Neural progenitor cell (in vitro differentiated cells): ENCODE measurements around the gene UBE2S. TPM values are rescaled to one million over a fixed set of nuclear protein-coding genes. Genes with fewer than 3 reads are reported as not detected.
A peak's percentile ranks its signal among the peaks of the same experiment; 100 is the strongest.
"Not testable (repeated sequence)": the region's sequence is repeated elsewhere in the genome, so short reads cannot be mapped to it uniquely, and the experiment has no call there.

Source experiments
- DNase-seq: peaks from one replicate; pipeline ENCODE4 v3.0.0-alpha.2; 2016; ENCODE audit warnings: low spot score
- H2AFZ ChIP-seq: fragments of 200-600 bp; sonication (generic); replicated peaks from 2 replicates; pipeline ENCODE4 v1.6.1; 2016; ENCODE audit warnings: antibody characterized with exemption
- H3F3A ChIP-seq: fragments of 200-600 bp; sonication (generic); 2 replicates; pipeline ENCODE4 v1.6.1; 2016; ENCODE audit warnings: antibody characterized with exemption, low read depth
- H3K27ac ChIP-seq: fragments of 200-600 bp; sonication (generic); 2 replicates; pipeline ENCODE4 v1.5.1; 2016; ENCODE audit warnings: mild to moderate bottlenecking
- H3K27me3 ChIP-seq: fragments of 200-600 bp; sonication (generic); 2 replicates; pipeline ENCODE4 v1.6.1; 2016; ENCODE audit warnings: mild to moderate bottlenecking, moderate library complexity
- H3K36me3 ChIP-seq: fragments of 200-600 bp; sonication (generic); 2 replicates; pipeline ENCODE4 v1.5.1; 2016
- H3K4me1 ChIP-seq: fragments of 200-600 bp; sonication (generic); 2 replicates; pipeline ENCODE4 v1.6.1; 2016; ENCODE audit warnings: mixed run types
- H3K4me2 ChIP-seq: fragments of 200-600 bp; sonication (generic); 2 replicates; pipeline ENCODE4 v1.6.1; 2016
- H3K4me3 ChIP-seq: fragments of 200-600 bp; sonication (generic); 2 replicates; pipeline ENCODE4 v1.5.1; 2016
- H3K79me2 ChIP-seq: fragments of 200-600 bp; sonication (generic); 2 replicates; pipeline ENCODE4 v1.6.1; 2016; ENCODE audit warnings: low read depth
- H3K9ac ChIP-seq: fragments of 200-600 bp; sonication (generic); 2 replicates; pipeline ENCODE4 v1.6.1; 2016
- H3K9me3 ChIP-seq: fragments of 200-600 bp; sonication (generic); 2 replicates; pipeline ENCODE4 v1.5.1; 2016; ENCODE audit warnings: low read depth
- H4K20me1 ChIP-seq: fragments of 200-600 bp; sonication (generic); 2 replicates; pipeline ENCODE4 v1.6.1; 2016; ENCODE audit warnings: low read depth
- H3K27ac Mint-ChIP-seq: 3 replicates; pipeline ENCODE4 v1.8.0; 2021; ENCODE audit warnings: mixed read lengths
- H3K27me3 Mint-ChIP-seq: 2 replicates; pipeline ENCODE4 v1.8.0; 2022; ENCODE audit warnings: low read depth, mild to moderate bottlenecking, inconsistent platforms, moderate library complexity, mixed read lengths; ENCODE audit not compliant: insufficient read depth
- H3K36me3 Mint-ChIP-seq: 3 replicates; pipeline ENCODE4 v1.8.0; 2021; ENCODE audit warnings: mixed read lengths
- H3K4me1 Mint-ChIP-seq: 3 replicates; pipeline ENCODE4 v1.8.0; 2021; ENCODE audit warnings: mixed read lengths
- H3K4me3 Mint-ChIP-seq: 3 replicates; pipeline ENCODE4 v1.8.0; 2021; ENCODE audit warnings: mild to moderate bottlenecking, moderate library complexity, mixed read lengths
- H3K9me3 Mint-ChIP-seq: 3 replicates; pipeline ENCODE4 v1.8.0; 2020; ENCODE audit warnings: mixed read lengths
- CTCF ChIP-seq: fragments of 200-600 bp; sonication (generic); IDR thresholded peaks from 2 replicates; pipeline ENCODE4 v1.5.1; 2017; ENCODE audit warnings: antibody characterized with exemption, mild to moderate bottlenecking
- EZH2 ChIP-seq: fragments of 200-600 bp; sonication (generic); IDR thresholded peaks from 2 replicates; pipeline ENCODE4 v1.6.1; 2017; ENCODE audit warnings: antibody characterized with exemption, mild to moderate bottlenecking, moderate library complexity
- EZH2phosphoT487 ChIP-seq: fragments of 200-600 bp; sonication (generic); IDR thresholded peaks from 2 replicates; pipeline ENCODE4 v1.6.1; 2017; ENCODE audit warnings: antibody characterized with exemption
- total RNA-seq: library from RNA; depleted of rRNA; stranded (reverse); fragments of >200 nt; gene quantifications from 2 replicates; pipeline ENCODE4 v1.2.3, GENCODE V29; 2015; ENCODE audit warnings: low replicate concordance

UBE2S gene
- total RNA-seq, 1 donor from 2014 or later: 118 TPM

GRCh38 chr19:55451965-55452748, 44.6 kb upstream of the UBE2S start:
- H4K20me1 ChIP-seq: peaks cover 20% of the 10 kb centered on the region
- H3K36me3 ChIP-seq: no peaks in the 10 kb centered on the region
- peak overlapping the region; percentile 90 for H3K4me2 ChIP-seq
- Mint-ChIP-seq H3K4me1 (peaks cover 13% of the 10 kb centered on the region), H3K27me3 (peaks cover 26% of the 10 kb centered on the region), H3K36me3 (no peaks in the 10 kb centered on the region), H3K4me3 (peak overlapping the region; percentile 87), H3K27ac (no peak overlapping the region), H3K9me3 (no peaks in the 10 kb centered on the region)
- H3K4me1 ChIP-seq: peaks cover 11% of the 10 kb centered on the region
- H3K4me3 ChIP-seq: peak overlapping the region; percentile 53
- H3K9ac ChIP-seq: no peak overlapping the region
- H2AFZ ChIP-seq: no peak overlapping the region
- H3K79me2 ChIP-seq: no peaks in the 10 kb centered on the region
- H3K27ac ChIP-seq: no peak overlapping the region
- peak; percentile 72 for DNase-seq
- H3F3A ChIP-seq: peaks cover 21% of the 10 kb centered on the region
- no peaks in the 10 kb centered on the region for H3K9me3 ChIP-seq
- H3K27me3 ChIP-seq: peaks cover 61% of the 10 kb centered on the region
- TF ChIP-seq EZH2phosphoT487 (peak; percentile 12), CTCF (no peak), EZH2 (peak; percentile 76)

- peak overlapping the region; percentile 90 for H3K4me2 ChIP-seq
- H3K79me2 ChIP-seq: no peaks in the 10 kb centered on the region
- Mint-ChIP-seq H3K9me3 (no peaks in the 10 kb centered on the region), H3K4me3 (peak overlapping the region; percentile 87), H3K27ac (no peak overlapping the region), H3K4me1 (peaks cover 13% of the 10 kb centered on the region), H3K36me3 (no peaks in the 10 kb centered on the region), H3K27me3 (peaks cover 26% of the 10 kb centered on the region)
- no peak for TF ChIP-seq CTCF
- peak; percentile 93 for TF ChIP-seq EZH2
- TF ChIP-seq EZH2phosphoT487: peak; percentile 89
- peaks cover 26% of the 10 kb centered on the region for H3F3A ChIP-seq
- no peak overlapping the region for H3K27ac ChIP-seq
- H3K9ac ChIP-seq: no peak overlapping the region
- no peaks in the 10 kb centered on the region for H3K36me3 ChIP-seq
- H3K4me3 ChIP-seq: peak overlapping the region; percentile 53
- H2AFZ ChIP-seq: peak overlapping the region; percentile 65
- peaks cover 69% of the 10 kb centered on the region for H3K27me3 ChIP-seq
- no peaks in the 10 kb centered on the region for H3K9me3 ChIP-seq
- DNase-seq: peak; percentile 54
- H4K20me1 ChIP-seq: peaks cover 20% of the 10 kb centered on the region
- peaks cover 11% of the 10 kb centered on the region for H3K4me1 ChIP-seq
Observed at GRCh38 chr19:55451163-55451964, 43.8 kb upstream of the UBE2S start.

GRCh38 chr19:55449469-55449868, 41.9 kb upstream of the UBE2S start:
- Histone ChIP-seq H3K27ac (no peak overlapping the region), H3K36me3 (no peaks in the 10 kb centered on the region), H3K27me3 (peaks cover 88% of the 10 kb centered on the region), H4K20me1 (peaks cover 18% of the 10 kb centered on the region), H3K4me2 (no peak overlapping the region), H3K9ac (no peak overlapping the region), H3K9me3 (no peaks in the 10 kb centered on the region), H3K4me3 (no peak overlapping the region), H3K79me2 (no peaks in the 10 kb centered on the region), H2AFZ (no peak overlapping the region), H3F3A (peaks cover 28% of the 10 kb centered on the region), H3K4me1 (peaks cover 11% of the 10 kb centered on the region)
- no peak for TF ChIP-seq EZH2phosphoT487
- TF ChIP-seq CTCF: no peak
- no peak for TF ChIP-seq EZH2
- H3K9me3 Mint-ChIP-seq: peaks cover under 1% of the 10 kb centered on the region
- no peak overlapping the region for H3K4me3 Mint-ChIP-seq
- peaks cover 15% of the 10 kb centered on the region for H3K4me1 Mint-ChIP-seq
- peaks cover 22% of the 10 kb centered on the region for H3K27me3 Mint-ChIP-seq
- H3K27ac Mint-ChIP-seq: no peak overlapping the region
- peak; percentile 44 for DNase-seq
- H3K36me3 Mint-ChIP-seq: no peaks in the 10 kb centered on the region

GRCh38 chr19:55448175-55448490, 40.5 kb upstream of the UBE2S start:
- Histone ChIP-seq H3K27me3 (peaks cover 97% of the 10 kb centered on the region), H4K20me1 (peaks cover 13% of the 10 kb centered on the region), H3F3A (peaks cover 23% of the 10 kb centered on the region), H3K4me1 (peaks cover 11% of the 10 kb centered on the region)
- not testable (repeated sequence) for H3K27ac Mint-ChIP-seq, H3K9ac ChIP-seq, H2AFZ ChIP-seq, DNase-seq, H3K79me2 ChIP-seq, H3K36me3 Mint-ChIP-seq, H3K4me2 ChIP-seq, H3K9me3 Mint-ChIP-seq, H3K4me3 ChIP-seq, H3K9me3 ChIP-seq, H3K36me3 ChIP-seq, H3K4me3 Mint-ChIP-seq, H3K27ac ChIP-seq
- Mint-ChIP-seq H3K27me3 (peaks cover 19% of the 10 kb centered on the region), H3K4me1 (peaks cover 16% of the 10 kb centered on the region)
